ENCODE data around the gene TMEM250. TPM values are rescaled to one million over a fixed set of nuclear protein-coding genes. Genes with fewer than 3 reads are reported as not detected.

Gene TMEM250
- total and polyA plus RNA-seq, 8 donors = 10.7 to 42.1 (median 16.4) TPM

GRCh38 chr9:136149853-136150252 is 31.2 kb upstream of the TMEM250 start:
- Histone ChIP-seq H3K4me1 (no peaks in the 10 kb centered on the region), H3K4me3 (no peak overlapping the region), H3K27ac (no peak overlapping the region), H3K9me3 (no peaks in the 10 kb centered on the region), H3K27me3 (peaks cover 4 to 52% of the 10 kb centered on the region in 2 donors), H3K36me3 (no peaks in the 10 kb centered on the region)
- ATAC-seq = no peak
- DNase-seq = peak in 1 of 4 donors; percentile 55
- TF ChIP-seq CTCF (IDR thresholded peaks at IDR 0.05) = no peak
- intact Hi-C loops (cut with DNase I) = no loop called here

- TF ChIP-seq CTCF (IDR thresholded peaks at IDR 0.05) = no peak
- Histone ChIP-seq H3K4me3 (no peak overlapping the region), H3K36me3 (no peaks in the 10 kb centered on the region), H3K4me1 (no peaks in the 10 kb centered on the region), H3K27me3 (peaks cover 4 to 53% of the 10 kb centered on the region in 2 donors), H3K27ac (no peak overlapping the region), H3K9me3 (no peaks in the 10 kb centered on the region)
- ATAC-seq = no peak
- intact Hi-C loops (cut with DNase I) = no loop called here
- peak in 1 of 4 donors; percentile 45 for DNase-seq
Observed at GRCh38 chr9:136149337-136149736, 30.7 kb upstream of the TMEM250 start.

- H3K27me3 ChIP-seq = peaks cover 4 to 59% of the 10 kb centered on the region in 2 donors
- ATAC-seq (no peak), DNase-seq (peak in 1 of 4 donors; percentile 62)
- no peaks in the 10 kb centered on the region for H3K4me1 ChIP-seq
- no peaks in the 10 kb centered on the region for H3K36me3 ChIP-seq
- H3K9me3 ChIP-seq = no peaks in the 10 kb centered on the region
- no peak overlapping the region for H3K27ac ChIP-seq
- H3K4me3 ChIP-seq = no peak overlapping the region
- intact Hi-C loops (cut with DNase I) = no loop called here
- no peak for TF ChIP-seq CTCF (IDR thresholded peaks at IDR 0.05)
Observed at GRCh38 chr9:136148766-136149165, 30.1 kb upstream of the TMEM250 start.

GRCh38 chr9:136147890-136148714 is 29.4 kb upstream of the TMEM250 start:
- H3K36me3 ChIP-seq = no peaks in the 10 kb centered on the region
- H3K4me1 ChIP-seq = no peaks in the 10 kb centered on the region
- no peak overlapping the region for H3K27ac ChIP-seq
- no peak for ATAC-seq
- no peaks in the 10 kb centered on the region for H3K9me3 ChIP-seq
- intact Hi-C loops (cut with DNase I) = no loop called here
- no peak for TF ChIP-seq CTCF (IDR thresholded peaks at IDR 0.05)
- peak in 2 of 4 donors; percentile 36 to 54 for DNase-seq
- H3K4me3 ChIP-seq = no peak overlapping the region
- peaks cover 4 to 65% of the 10 kb centered on the region in 2 donors for H3K27me3 ChIP-seq

- ATAC-seq (no peak), DNase-seq (peak in 1 of 4 donors; percentile 58)
- Histone ChIP-seq H3K36me3 (no peaks in the 10 kb centered on the region), H3K27me3 (peaks cover 4 to 74% of the 10 kb centered on the region in 2 donors), H3K27ac (no peak overlapping the region), H3K4me3 (no peak overlapping the region), H3K4me1 (no peaks in the 10 kb centered on the region), H3K9me3 (no peaks in the 10 kb centered on the region)
- intact Hi-C loops (cut with DNase I) = no loop called here
- no peak for TF ChIP-seq CTCF (IDR thresholded peaks at IDR 0.05)
Observed at GRCh38 chr9:136147038-136147889, 28.6 kb upstream of the TMEM250 start.

All from left lung (tissue), 10 donors.